Prostate gland (tissue), 2 donors: Measurements from ENCODE around the gene KRTAP10-1. TPM values are rescaled to one million over a fixed set of nuclear protein-coding genes. Genes with fewer than 3 reads are reported as not detected.
"Not testable (repeated sequence)": the region's sequence is repeated elsewhere in the genome, so short reads cannot be mapped to it uniquely, and the experiment has no call there.

Source experiments
- DNase-seq: peaks from one replicate; pipeline ENCODE4 v3.0.0-alpha.2; 2019; ENCODE audit warnings: low spot score
- H3K27ac ChIP-seq, 2 donors: fragments of 200-600 bp; sonication (generic); 2 replicates each; pipeline ENCODE4 v1.5.1; 2017 to 2019
- H3K27me3 ChIP-seq: fragments of 200-600 bp; sonication (generic); replicated peaks from 2 replicates; pipeline ENCODE4 v1.5.1; 2019; ENCODE audit not compliant: insufficient read depth
- H3K36me3 ChIP-seq, 2 donors: fragments of 200-600 bp; sonication (generic); 1 replicate in 1 of 2; 2 replicates in 1 of 2; pipeline versions ENCODE4 v1.5.1 to v1.8.1; 2017 to 2019
- H3K4me1 ChIP-seq: fragments of 200-600 bp; sonication (generic); replicated peaks from 2 replicates; pipeline ENCODE4 v1.5.1; 2019
- H3K4me3 ChIP-seq, 2 donors: fragments of 200-600 bp; sonication (generic); 2 replicates each; pipeline ENCODE4 v1.5.1; 2017 to 2019
- H3K9me3 ChIP-seq: fragments of 200-600 bp; sonication (generic); 2 replicates; pipeline ENCODE4 v1.5.1; 2017
- POLR2A ChIP-seq: fragments of 450-650 bp; IDR thresholded peaks from one replicate; pipeline ENCODE4 v1.6.1; 2016; ENCODE audit warnings: antibody characterized with exemption, mild to moderate bottlenecking
- POLR2AphosphoS5 ChIP-seq: sonication (generic); formaldehyde crosslinking; IDR thresholded peaks from one replicate; pipeline ENCODE4 v1.6.1; 2017; ENCODE audit warnings: antibody characterized with exemption
- WGBS: methylation state at CpG from one replicate; pipeline ENCODE4 v1.1.5; 2018; 5-methylcytosine and 5-hydroxymethylcytosine counted together
- intact Hi-C: fragments of 100-400 bp; cut with DNase I; formaldehyde crosslinking; loops from one replicate; pipeline ENCODE4 v1.14.2; 2022
- total RNA-seq, 2 donors: library from RNA; depleted of rRNA; stranded (reverse); fragments of >200 nt; gene quantifications; one replicate each; pipeline ENCODE4 v1.1.0, GENCODE V29; 2016
- TF ChIP-seq, protein P1 (sequence below), 4 experiments: fragments of 200-600 bp in 2 of 4; fragments of 450-650 bp in 2 of 4; sonication (generic) in 2 of 4; IDR thresholded peaks; 1 replicate in 3 of 4; 2 replicates in 1 of 4; pipeline ENCODE4 v1.5.1; 2016 to 2019; ENCODE audit warnings: antibody characterized with exemption in 4 of 4, mild to moderate bottlenecking in 2 of 4, moderate library complexity in 2 of 4

KRTAP10-1 gene
- total RNA-seq, 2 donors from 2014 or later = not detected

- Histone ChIP-seq H3K9me3 (no peaks in the 10 kb centered on the region), H3K4me3 (no peak overlapping the region), H3K27ac (no peak overlapping the region), H3K36me3 (no peaks in the 10 kb centered on the region), H3K4me1 (no peaks in the 10 kb centered on the region), H3K27me3 (no peaks in the 10 kb centered on the region)
- intact Hi-C loops = no loop called here
- 77% methylated on average over 15 of the region's 15 CpGs for WGBS
- TF ChIP-seq POLR2AphosphoS5 = no peak
- TF ChIP-seq, protein P1, sequence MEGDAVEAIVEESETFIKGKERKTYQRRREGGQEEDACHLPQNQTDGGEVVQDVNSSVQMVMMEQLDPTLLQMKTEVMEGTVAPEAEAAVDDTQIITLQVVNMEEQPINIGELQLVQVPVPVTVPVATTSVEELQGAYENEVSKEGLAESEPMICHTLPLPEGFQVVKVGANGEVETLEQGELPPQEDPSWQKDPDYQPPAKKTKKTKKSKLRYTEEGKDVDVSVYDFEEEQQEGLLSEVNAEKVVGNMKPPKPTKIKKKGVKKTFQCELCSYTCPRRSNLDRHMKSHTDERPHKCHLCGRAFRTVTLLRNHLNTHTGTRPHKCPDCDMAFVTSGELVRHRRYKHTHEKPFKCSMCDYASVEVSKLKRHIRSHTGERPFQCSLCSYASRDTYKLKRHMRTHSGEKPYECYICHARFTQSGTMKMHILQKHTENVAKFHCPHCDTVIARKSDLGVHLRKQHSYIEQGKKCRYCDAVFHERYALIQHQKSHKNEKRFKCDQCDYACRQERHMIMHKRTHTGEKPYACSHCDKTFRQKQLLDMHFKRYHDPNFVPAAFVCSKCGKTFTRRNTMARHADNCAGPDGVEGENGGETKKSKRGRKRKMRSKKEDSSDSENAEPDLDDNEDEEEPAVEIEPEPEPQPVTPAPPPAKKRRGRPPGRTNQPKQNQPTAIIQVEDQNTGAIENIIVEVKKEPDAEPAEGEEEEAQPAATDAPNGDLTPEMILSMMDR (IDR thresholded peaks at IDR 0.05) = no peak
- no peak for TF ChIP-seq POLR2A
- DNase-seq = no peak
Measured at GRCh38 chr21:44582055-44582454, 42.1 kb upstream of the KRTAP10-1 start.

DNA sequence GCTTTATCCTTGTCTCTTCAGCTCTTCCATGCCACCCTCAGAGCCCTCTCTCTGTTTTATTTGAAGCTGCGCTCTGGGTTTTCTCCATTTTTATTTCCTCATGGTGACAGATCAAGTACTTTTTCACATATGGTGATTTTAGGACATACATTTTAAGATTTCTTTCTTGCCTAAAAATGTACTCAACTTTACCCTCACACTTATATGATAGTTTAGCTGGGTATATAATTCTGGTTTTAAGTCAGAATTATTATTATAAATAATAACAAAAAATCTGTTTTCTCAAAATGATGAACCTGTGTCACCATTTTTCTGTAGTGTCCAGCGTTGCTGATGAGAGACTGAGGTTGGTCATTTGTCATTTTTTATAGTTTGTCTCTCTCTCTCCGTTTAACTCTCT is 41.2 kb upstream of the KRTAP10-1 start:
- Histone ChIP-seq H3K4me1 (no peaks in the 10 kb centered on the region), H3K9me3 (no peaks in the 10 kb centered on the region), H3K4me3 (no peak overlapping the region), H3K27ac (no peak overlapping the region), H3K36me3 (no peaks in the 10 kb centered on the region), H3K27me3 (no peaks in the 10 kb centered on the region)
- no peak for DNase-seq
- intact Hi-C loops = no loop called here
- WGBS = 92% methylated on average over 3 of the region's 3 CpGs
- no peak for TF ChIP-seq POLR2A
- no peak for TF ChIP-seq POLR2AphosphoS5
- TF ChIP-seq, protein P1 (IDR thresholded peaks at IDR 0.05) = no peak

GRCh38 chr21:44580231-44580821 is 40.3 kb upstream of the KRTAP10-1 start, which contains the start of gene KRTAP10-5:
Gene KRTAP10-5, minus strand, starts transcription at chr21:44580604. Its CDS starts 26 bp downstream, at chr21:44580578.
- WGBS = 38% methylated on average over 12 of the region's 19 CpGs
- intact Hi-C loops, DNase-seq, H3K36me3 ChIP-seq, H3K4me3 ChIP-seq, H3K4me1 ChIP-seq, H3K27me3 ChIP-seq, H3K27ac ChIP-seq, H3K9me3 ChIP-seq: not testable (repeated sequence)

DNA sequence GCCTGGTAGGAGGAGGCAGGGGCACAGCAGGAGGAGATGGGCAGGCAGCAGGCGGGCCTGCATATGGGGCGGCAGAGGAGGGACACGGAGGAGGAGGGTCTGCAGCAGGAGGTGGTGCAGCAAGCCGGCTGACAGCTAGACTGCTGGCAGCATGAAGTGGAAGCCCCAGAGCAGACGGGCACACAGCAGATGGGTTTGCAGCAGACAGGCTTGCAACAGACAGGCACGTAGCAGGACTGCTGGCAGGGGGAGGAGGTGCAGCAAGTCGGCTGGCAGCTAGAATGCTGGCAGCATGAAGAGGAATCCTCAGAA is 39.8 kb upstream of the KRTAP10-1 start:
- Histone ChIP-seq H3K9me3 (no peaks in the 10 kb centered on the region), H3K4me1 (no peaks in the 10 kb centered on the region), H3K4me3 (no peak overlapping the region), H3K27me3 (no peaks in the 10 kb centered on the region), H3K27ac (no peak overlapping the region), H3K36me3 (no peaks in the 10 kb centered on the region)
- DNase-seq = no peak
- intact Hi-C loops = no loop called here
- no peak for TF ChIP-seq POLR2A
- TF ChIP-seq, protein P1 (IDR thresholded peaks at IDR 0.05) = no peak
- TF ChIP-seq POLR2AphosphoS5 = no peak
- 66% methylated on average over 7 of the region's 7 CpGs for WGBS

DNA sequence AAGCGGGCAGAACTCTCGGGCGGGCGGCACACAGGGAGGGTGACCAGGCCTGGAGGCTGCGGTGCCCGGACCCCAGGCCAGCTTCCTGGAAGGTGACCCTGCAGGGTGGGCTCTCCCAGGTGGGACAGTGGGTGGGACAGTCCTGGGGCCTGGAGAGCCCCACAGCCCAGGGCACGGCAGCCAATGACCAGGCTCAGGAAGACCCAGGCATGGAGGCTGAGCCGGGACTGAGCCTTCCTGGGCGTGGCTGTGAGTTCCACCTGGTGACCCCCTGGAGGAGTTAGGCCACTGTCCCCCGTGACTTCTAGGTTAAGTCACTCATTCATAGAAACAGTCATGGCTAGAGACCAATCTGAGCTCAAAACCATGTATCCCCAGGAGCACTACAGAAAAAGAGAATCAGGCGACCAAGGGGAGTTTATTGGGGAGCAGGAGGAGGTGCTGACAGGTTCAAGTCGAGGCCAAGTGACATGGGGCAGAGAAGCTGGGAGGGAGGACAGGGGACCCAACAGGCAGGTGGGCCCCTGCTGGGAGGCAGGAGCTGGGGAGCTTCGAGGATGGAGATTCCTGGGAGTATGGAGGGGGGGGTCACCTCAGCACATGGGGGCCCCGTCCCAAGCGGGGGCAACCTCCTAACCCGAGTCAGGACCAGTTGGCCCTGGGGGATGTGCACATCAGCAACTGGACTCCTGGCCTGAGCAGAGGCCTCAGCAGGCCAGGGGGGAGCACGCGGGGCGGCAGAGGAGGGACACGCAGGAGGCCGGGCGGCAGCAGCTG is 39.2 kb upstream of the KRTAP10-1 start:
- no peak for DNase-seq
- Histone ChIP-seq H3K4me1 (no peaks in the 10 kb centered on the region), H3K27me3 (no peaks in the 10 kb centered on the region), H3K27ac (no peak overlapping the region), H3K9me3 (no peaks in the 10 kb centered on the region), H3K36me3 (no peaks in the 10 kb centered on the region), H3K4me3 (no peak overlapping the region)
- intact Hi-C loops = no loop called here
- no peak for TF ChIP-seq POLR2AphosphoS5
- TF ChIP-seq, protein P1 (IDR thresholded peaks at IDR 0.05) = no peak
- no peak for TF ChIP-seq POLR2A
- WGBS = 75% methylated on average over 20 of the region's 22 CpGs
